WI38 (cell line): ENCODE results near the gene DOCK1.

Experiments
- H3K4me3 ChIP-seq: 2 replicates; pipeline ENCODE4 v1.5.1; 2011; ENCODE audit warnings: low read depth, mild to moderate bottlenecking, control low read depth, low read length
- TF ChIP-seq, protein P1 (sequence below): IDR thresholded peaks from 2 replicates; pipeline ENCODE4 v1.5.1; 2012; ENCODE audit warnings: low read depth, mild to moderate bottlenecking, control low read depth, low read length

DOCK1 gene

DNA sequence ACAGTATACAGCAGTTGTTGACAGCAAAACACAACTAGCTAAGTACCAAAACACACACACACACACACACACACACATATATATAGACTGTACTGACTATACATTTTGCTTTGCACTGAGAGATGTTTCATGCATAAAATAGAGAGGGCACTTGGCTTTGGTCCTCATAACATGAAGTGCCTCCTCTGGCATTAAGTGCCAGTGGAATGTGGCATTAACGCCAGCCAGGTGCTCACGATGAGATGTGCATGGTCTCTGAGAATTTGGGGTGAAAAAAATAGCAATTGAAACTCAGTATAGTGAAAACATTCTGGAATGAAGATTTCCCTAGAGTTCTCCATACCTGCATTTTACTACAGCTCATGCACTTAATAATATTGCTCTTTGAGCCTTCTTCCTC lies 361.2 kb downstream of the DOCK1 start:
- no peak overlapping the region for H3K4me3 ChIP-seq
- TF ChIP-seq, protein P1, sequence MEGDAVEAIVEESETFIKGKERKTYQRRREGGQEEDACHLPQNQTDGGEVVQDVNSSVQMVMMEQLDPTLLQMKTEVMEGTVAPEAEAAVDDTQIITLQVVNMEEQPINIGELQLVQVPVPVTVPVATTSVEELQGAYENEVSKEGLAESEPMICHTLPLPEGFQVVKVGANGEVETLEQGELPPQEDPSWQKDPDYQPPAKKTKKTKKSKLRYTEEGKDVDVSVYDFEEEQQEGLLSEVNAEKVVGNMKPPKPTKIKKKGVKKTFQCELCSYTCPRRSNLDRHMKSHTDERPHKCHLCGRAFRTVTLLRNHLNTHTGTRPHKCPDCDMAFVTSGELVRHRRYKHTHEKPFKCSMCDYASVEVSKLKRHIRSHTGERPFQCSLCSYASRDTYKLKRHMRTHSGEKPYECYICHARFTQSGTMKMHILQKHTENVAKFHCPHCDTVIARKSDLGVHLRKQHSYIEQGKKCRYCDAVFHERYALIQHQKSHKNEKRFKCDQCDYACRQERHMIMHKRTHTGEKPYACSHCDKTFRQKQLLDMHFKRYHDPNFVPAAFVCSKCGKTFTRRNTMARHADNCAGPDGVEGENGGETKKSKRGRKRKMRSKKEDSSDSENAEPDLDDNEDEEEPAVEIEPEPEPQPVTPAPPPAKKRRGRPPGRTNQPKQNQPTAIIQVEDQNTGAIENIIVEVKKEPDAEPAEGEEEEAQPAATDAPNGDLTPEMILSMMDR = no peak

DNA sequence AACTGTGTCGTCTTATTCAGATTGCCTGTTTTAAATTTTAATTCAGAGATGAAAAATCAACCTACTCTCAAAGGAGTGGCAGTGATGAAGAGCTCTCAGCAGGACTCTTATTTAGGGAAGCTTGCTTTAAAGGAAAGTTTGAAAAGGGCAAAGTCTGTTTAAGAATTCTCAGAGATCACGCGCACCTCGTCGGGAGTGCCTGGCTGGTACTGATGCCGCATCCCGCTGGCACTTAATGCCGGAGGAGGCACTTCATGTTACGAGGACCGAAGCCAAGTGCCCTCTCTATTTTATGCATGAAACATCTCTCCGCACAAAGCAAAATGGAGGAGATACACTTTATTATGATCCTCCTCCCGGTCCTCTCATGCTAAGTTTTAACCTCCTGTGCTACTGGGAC lies 362.2 kb downstream of the DOCK1 start:
- TF ChIP-seq, protein P1 = no peak
- H3K4me3 ChIP-seq = no peak overlapping the region

- H3K4me3 ChIP-seq = no peak overlapping the region
- TF ChIP-seq, protein P1 = no peak
These were observed 366.8 kb downstream of the DOCK1 start for GRCh38 chr10:127272076-127272475.

GRCh38 chr10:127275272-127275671 lies 370.0 kb downstream of the DOCK1 start:
- TF ChIP-seq, protein P1 = no peak
- no peak overlapping the region for H3K4me3 ChIP-seq

GRCh38 chr10:127275793-127276450 lies 370.7 kb downstream of the DOCK1 start:
- TF ChIP-seq, protein P1 = no peak
- H3K4me3 ChIP-seq = no peak overlapping the region

- H3K4me3 ChIP-seq = no peak overlapping the region
- TF ChIP-seq, protein P1 = no peak
These were observed 371.7 kb downstream of the DOCK1 start for GRCh38 chr10:127276794-127277462.

GRCh38 chr10:127278001-127278400 lies 372.8 kb downstream of the DOCK1 start:
- TF ChIP-seq, protein P1 = no peak
- H3K4me3 ChIP-seq = no peak overlapping the region
